ENCODE results near the gene CEP128. TPM values are rescaled to one million over a fixed set of nuclear protein-coding genes. Genes with fewer than 3 reads are reported as not detected.
A peak's percentile ranks its signal among the peaks of the same experiment; 100 is the strongest.

Gene CEP128
- 14.3 and 19.0 TPM in 2 replicates for total RNA-seq (2014; rRNA removed; shearing (Covaris generic))

- no peaks in the 10 kb centered on the region for H3K36me3 ChIP-seq
- H3K9me3 ChIP-seq (replicated peaks) = no peaks in the 10 kb centered on the region
- peak within 1 kb of the TSS; percentile 44 for H3K27ac ChIP-seq
- H3K4me3 ChIP-seq = peak within 1 kb of the TSS; percentile 75
- peaks cover 11% of the 10 kb centered on the region; the same call in 1 of the 2 replicates for H3K4me1 ChIP-seq
- no peaks in the 10 kb centered on the region for H3K27me3 ChIP-seq
- DNase-seq = peak; percentile 96 to 97
These were observed at the start of gene CEP128 for GRCh38 chr14:80941241-80942185. CEP128 (minus strand) TSS chr14:80941738.

GRCh38 chr14:80988735-80989429, 47.3 kb upstream of the CEP128 start:
- H3K9me3 ChIP-seq (replicated peaks) = no peaks in the 10 kb centered on the region
- H3K4me1 ChIP-seq = 0 out of 2 replicates have a peak, but pooled peaks cover 3% of the 10 kb centered on the region
- no peak overlapping the region for H3K4me3 ChIP-seq
- no peaks in the 10 kb centered on the region for H3K36me3 ChIP-seq
- no peak overlapping the region for H3K27ac ChIP-seq
- no peak for DNase-seq
- H3K27me3 ChIP-seq = no peaks in the 10 kb centered on the region

DNA sequence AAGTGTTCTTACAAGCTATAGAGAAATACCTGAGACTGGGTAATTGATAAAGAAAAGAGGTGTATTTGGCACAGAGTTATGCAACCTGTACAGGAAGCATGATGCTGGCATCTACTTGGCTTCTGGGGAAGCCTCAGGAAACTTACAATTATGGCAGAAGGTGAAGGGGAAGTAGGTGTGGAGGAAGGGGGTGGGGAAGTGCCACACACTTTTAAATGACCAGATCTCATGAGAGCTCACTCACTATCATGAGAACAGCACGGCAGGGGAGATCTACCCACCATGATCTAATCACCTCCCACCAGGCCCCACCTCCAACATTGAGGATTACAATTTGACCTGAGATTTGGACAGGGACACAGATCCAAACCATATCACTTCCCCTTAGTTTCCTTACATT, 46.7 kb upstream of the CEP128 start:
- H3K27me3 ChIP-seq = no peaks in the 10 kb centered on the region
- H3K27ac ChIP-seq = no peak overlapping the region
- H3K36me3 ChIP-seq = no peaks in the 10 kb centered on the region
- no peak overlapping the region for H3K4me3 ChIP-seq
- 0 out of 2 replicates have a peak, but pooled peaks cover 3% of the 10 kb centered on the region for H3K4me1 ChIP-seq
- no peak for DNase-seq
- no peaks in the 10 kb centered on the region for H3K9me3 ChIP-seq (replicated peaks)

DNA sequence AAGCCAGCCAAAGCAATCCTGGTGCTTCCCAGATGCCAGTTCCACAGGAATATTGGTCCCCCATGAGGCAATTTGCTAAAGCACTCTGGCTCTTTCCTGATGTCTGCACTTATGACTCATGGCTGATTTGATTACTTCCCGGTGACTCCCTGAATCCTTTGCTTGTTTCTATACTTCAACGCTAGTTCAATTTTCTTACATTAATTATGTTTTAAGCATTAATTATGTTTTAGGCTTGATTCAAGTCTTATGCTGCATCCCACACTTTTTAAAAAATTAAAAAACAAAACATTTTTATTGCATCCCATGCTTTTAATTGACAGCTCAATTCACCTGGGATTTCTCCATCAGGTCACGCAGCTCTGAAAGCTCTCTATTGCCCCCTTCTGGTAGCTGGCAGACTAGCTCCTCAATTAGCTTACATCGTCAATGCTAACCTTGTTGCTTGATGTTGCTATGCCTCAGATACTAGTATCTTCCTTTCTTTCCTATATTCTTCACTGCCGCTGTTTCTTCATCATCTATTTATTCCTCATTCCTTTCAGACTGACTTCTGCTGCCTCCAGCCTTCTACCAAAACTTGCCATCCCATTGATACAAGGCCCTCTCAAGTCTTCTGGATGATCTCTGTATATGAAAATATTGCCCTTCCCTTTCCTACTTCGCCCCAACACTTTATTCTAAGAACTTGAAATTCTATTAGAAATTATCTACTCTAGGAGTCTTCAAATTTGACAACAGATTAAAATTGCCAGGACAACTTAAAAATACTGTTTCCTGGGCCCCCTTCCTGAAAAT, 45.9 kb upstream of the CEP128 start:
- Histone ChIP-seq H3K27ac (no peak overlapping the region), H3K36me3 (no peaks in the 10 kb centered on the region), H3K4me3 (no peak overlapping the region), H3K27me3 (no peaks in the 10 kb centered on the region), H3K4me1 (0 out of 2 replicates have a peak, but pooled peaks cover 3% of the 10 kb centered on the region), H3K9me3 (replicated peaks) (no peaks in the 10 kb centered on the region)
- peak; percentile 39 to 80 for DNase-seq

GRCh38 chr14:80982711-80983110, 41.2 kb upstream of the CEP128 start:
- Histone ChIP-seq H3K27ac (no peak overlapping the region), H3K4me1 (0 out of 2 replicates have a peak, but pooled peaks cover 3% of the 10 kb centered on the region), H3K9me3 (replicated peaks) (no peaks in the 10 kb centered on the region), H3K27me3 (no peaks in the 10 kb centered on the region), H3K4me3 (no peak overlapping the region), H3K36me3 (no peaks in the 10 kb centered on the region)
- no peak for DNase-seq

DNA sequence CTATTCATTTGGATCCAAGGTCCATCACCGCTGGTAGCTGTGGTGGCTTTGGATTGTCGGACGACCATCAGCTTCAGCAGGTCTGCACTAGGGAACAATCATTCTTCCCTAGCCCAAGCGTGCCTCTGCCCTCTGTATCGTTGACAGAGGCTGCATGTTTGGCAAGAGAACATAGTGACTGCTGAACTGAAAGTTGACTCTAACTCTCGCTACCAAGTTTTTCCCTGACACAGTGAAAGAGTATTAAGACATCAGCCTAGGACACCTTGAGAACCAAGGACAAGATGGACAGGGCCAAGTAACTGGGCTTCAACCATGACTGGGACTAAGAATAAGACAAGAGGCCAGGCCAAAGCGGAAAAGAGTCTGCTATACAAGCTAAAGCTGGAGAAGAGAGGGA, 40.1 kb upstream of the CEP128 start:
- Histone ChIP-seq H3K27me3 (no peaks in the 10 kb centered on the region), H3K27ac (no peak overlapping the region), H3K4me1 (no peaks in the 10 kb centered on the region), H3K9me3 (replicated peaks) (no peaks in the 10 kb centered on the region), H3K36me3 (no peaks in the 10 kb centered on the region), H3K4me3 (no peak overlapping the region)
- no peak for DNase-seq

DNA sequence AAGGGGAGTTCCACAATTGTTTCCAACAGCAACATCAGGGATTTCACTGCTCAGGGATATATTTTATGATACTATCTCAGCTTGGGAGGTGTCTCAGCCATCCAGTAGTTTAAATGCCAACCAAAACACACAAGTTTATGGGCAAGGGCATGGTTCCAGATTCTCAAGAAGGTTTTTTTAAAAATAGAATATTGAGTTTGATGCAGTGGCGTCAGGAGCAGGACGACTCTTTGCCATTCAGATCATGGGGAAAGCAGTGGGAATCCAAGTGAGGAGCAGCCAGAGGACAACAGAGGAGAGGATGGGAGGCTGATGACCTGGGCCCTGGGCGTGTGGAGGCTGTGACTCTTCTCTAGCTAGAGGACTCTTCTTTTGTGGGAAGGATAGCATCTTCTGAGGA, 39.6 kb upstream of the CEP128 start:
- no peaks in the 10 kb centered on the region for H3K36me3 ChIP-seq
- DNase-seq = no peak
- no peaks in the 10 kb centered on the region for H3K27me3 ChIP-seq

DNA sequence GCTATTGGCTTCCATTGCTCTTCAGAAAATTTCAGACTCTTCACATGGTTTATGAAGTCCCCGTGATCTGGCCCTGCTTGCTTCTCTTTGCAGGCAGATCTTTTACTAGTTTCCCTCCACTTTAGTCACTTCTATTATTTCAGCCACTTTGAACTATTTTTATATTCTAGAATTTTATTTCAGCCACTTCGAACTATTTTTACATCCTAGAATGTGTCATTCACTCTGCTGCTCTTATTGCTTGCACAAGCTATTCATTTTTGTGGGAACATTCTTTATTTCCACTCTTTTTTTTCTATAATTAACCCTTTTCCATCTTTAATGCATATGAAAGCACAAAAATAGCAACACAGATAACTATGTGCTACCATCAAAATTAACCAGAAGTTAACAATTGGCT, 38.4 kb upstream of the CEP128 start:
- no peaks in the 10 kb centered on the region for H3K4me1 ChIP-seq
- no peaks in the 10 kb centered on the region for H3K27me3 ChIP-seq
- no peaks in the 10 kb centered on the region for H3K36me3 ChIP-seq
- DNase-seq = no peak
- no peak overlapping the region for H3K27ac ChIP-seq
- no peaks in the 10 kb centered on the region for H3K9me3 ChIP-seq (replicated peaks)
- no peak overlapping the region for H3K4me3 ChIP-seq

More for the DNA sequence above, 39.6 kb upstream of the CEP128 start:
- Histone ChIP-seq H3K9me3 (replicated peaks) (no peaks in the 10 kb centered on the region), H3K4me3 (no peak overlapping the region), H3K4me1 (no peaks in the 10 kb centered on the region), H3K27ac (no peak overlapping the region)

GRCh38 chr14:80978403-80978802, 36.9 kb upstream of the CEP128 start:
- Histone ChIP-seq H3K27ac (no peak overlapping the region), H3K9me3 (replicated peaks) (no peaks in the 10 kb centered on the region)
- DNase-seq = no peak

DNA sequence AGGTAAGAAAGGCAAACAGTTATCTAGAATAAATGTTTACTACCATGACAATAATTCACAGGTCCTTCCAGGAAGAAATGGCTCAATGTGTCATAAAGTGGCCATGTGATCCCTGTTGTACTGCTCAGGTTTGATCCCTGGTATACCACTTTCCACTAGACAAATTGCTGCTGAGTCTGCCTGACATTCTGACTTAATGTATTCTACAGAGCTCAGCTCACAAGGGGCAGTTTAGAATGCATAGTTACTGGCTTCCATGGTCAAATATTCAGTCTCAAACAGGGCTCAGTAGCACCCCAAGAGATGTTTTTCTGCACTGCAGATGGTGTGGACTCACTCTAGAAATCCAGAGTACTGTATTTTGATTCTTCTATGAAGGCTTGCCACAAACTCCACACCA, 35.7 kb upstream of the CEP128 start:
- no peak overlapping the region for H3K4me3 ChIP-seq
- H3K27me3 ChIP-seq = no peaks in the 10 kb centered on the region
- DNase-seq = no peak
- peaks cover 5% of the 10 kb centered on the region; the same call in 1 of the 2 replicates for H3K4me1 ChIP-seq
- H3K9me3 ChIP-seq (replicated peaks) = no peaks in the 10 kb centered on the region
- H3K27ac ChIP-seq = no peak overlapping the region
- H3K36me3 ChIP-seq = no peaks in the 10 kb centered on the region

More at GRCh38 chr14:80978403-80978802, 36.9 kb upstream of the CEP128 start:
- Histone ChIP-seq H3K4me3 (no peak overlapping the region), H3K27me3 (no peaks in the 10 kb centered on the region), H3K36me3 (no peaks in the 10 kb centered on the region), H3K4me1 (peaks cover 4% of the 10 kb centered on the region; the same call in 1 of the 2 replicates)

DNA sequence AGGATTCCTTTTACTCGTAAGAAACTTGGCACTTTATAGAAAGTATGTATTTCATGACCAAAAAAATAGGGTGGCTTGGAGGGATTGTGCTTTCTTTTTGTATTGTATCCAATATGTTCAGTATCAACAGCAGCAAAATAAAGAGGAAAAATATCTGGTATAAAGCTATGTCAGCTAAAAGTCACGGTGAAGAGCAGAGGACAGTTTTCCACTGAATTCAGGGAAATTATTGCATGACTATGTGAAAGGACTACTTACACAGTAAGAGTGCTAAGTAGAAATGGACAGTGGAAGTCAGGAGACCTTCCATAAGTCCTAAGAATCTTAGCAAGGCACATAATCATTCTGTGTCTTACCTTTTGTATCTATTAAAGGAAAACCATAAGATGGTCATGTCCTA, 33.1 kb upstream of the CEP128 start:
- Histone ChIP-seq H3K27me3 (no peaks in the 10 kb centered on the region), H3K9me3 (replicated peaks) (no peaks in the 10 kb centered on the region), H3K27ac (peak overlapping the region; percentile 40), H3K36me3 (no peaks in the 10 kb centered on the region), H3K4me3 (no peak overlapping the region), H3K4me1 (peaks cover 5% of the 10 kb centered on the region; the same call in 1 of the 2 replicates)
- no peak for DNase-seq

DNA sequence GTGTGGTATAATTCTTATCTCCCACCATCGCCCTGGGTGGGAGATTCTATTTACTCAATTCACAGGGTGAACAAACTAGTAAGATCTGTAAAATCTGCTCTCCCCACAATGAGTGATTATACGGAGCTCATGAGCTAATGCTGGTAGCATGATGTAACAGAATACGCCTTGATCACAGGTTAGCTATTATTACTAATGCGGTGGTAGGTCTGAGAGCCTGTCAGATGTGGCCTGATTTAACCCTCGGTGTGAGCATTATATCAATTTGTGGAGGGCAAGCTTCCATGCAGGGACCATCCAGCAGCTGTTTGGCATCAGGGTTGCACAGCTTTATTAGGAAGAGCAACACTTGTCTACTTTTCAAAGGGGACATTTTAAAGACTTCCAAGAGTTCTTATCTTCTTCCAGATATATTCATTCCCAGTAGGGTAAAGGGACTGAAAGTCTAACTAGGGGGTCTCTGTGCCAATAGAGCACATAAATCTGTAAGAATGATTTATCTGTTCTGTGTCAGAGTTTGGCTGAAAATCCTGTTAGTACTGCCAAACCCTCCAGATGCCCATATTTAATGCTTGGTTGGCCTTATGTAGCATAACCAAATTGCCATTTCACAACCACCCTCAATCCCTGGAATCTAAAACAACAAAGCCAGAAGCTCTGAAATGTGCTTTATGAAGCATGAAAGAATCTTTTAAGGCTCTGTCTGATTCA, 32.5 kb upstream of the CEP128 start:
- DNase-seq = peak; percentile 63 to 76
- Histone ChIP-seq H3K27ac (peak overlapping the region; percentile 40), H3K4me3 (no peak overlapping the region), H3K27me3 (no peaks in the 10 kb centered on the region), H3K4me1 (peaks cover 5% of the 10 kb centered on the region; the same call in 1 of the 2 replicates), H3K36me3 (no peaks in the 10 kb centered on the region), H3K9me3 (replicated peaks) (no peaks in the 10 kb centered on the region)

DNA sequence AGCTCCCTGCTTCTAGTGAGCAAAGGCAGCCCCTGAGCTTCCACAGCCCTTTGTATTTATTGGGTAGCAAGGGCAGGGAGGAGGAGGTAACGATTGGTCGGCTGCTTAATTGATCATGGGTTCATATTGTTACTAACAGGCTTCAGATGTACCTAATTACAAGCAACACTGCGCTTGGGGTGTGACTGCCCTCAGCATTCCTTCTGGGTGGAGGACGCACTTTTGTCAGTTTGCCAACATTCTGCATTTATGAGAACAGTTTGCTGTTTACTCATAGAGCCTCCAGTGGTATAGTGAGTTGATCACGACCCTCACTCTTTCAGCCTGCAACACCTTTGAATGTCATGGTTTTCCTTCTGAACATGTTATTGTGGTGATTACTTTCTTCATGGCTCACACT, 23.5 kb upstream of the CEP128 start:
- Histone ChIP-seq H3K4me3 (no peak overlapping the region), H3K9me3 (replicated peaks) (no peaks in the 10 kb centered on the region), H3K4me1 (no peaks in the 10 kb centered on the region), H3K27me3 (no peaks in the 10 kb centered on the region), H3K36me3 (no peaks in the 10 kb centered on the region), H3K27ac (no peak overlapping the region)
- no peak for DNase-seq

GRCh38 chr14:80959496-80959895, 18.0 kb upstream of the CEP128 start:
- Histone ChIP-seq H3K27ac (no peak overlapping the region), H3K4me1 (no peaks in the 10 kb centered on the region), H3K4me3 (no peak overlapping the region), H3K27me3 (no peaks in the 10 kb centered on the region), H3K9me3 (replicated peaks) (no peaks in the 10 kb centered on the region), H3K36me3 (no peaks in the 10 kb centered on the region)
- no peak for DNase-seq
